Stimulated activated CD4-positive, alpha-beta T cell treated with anti-CD3 and anti-CD28 coated beads, Interleukin-15, amount 100 ng/mL, for 48 hours (primary cell): ENCODE measurements around the gene SNAP25.

Source experiments
- DNase-seq, 2 donors: peaks; one replicate each; pipeline ENCODE4 v3.0.0-alpha.2; 2020; ENCODE audit warnings: low read depth in 2 of 2

SNAP25 gene

DNA sequence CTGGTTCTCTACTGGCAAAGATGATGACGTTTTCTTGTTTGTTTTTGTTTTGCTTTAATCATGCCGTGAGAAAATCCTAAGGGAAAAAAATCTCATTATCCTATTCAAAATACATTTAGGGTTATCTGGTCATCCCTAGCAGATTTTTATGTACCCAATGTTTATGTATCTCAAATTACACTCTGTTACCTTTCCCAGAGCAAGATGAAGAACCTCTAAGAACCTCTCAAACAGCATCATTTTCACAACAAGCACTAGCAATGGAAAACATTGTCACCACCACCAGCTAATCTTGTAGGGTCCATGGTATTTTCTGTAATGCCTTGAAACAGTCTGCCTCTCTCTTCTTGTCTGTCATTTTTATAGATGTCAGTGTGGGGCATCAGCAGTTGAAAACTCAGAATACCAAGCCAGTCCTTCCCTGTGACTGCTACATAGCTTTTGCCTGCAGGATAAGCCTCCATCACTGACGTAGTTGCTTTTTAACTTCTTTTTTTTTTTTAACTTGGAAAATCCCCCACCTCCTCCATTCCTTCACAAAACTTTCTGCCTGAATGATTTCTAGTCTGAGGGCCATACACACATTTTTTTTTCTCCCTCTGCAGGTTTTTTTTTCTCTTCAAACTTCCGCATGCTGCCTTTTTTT is 2.4 kb upstream of the SNAP25 start:
- no peak for DNase-seq

DNA sequence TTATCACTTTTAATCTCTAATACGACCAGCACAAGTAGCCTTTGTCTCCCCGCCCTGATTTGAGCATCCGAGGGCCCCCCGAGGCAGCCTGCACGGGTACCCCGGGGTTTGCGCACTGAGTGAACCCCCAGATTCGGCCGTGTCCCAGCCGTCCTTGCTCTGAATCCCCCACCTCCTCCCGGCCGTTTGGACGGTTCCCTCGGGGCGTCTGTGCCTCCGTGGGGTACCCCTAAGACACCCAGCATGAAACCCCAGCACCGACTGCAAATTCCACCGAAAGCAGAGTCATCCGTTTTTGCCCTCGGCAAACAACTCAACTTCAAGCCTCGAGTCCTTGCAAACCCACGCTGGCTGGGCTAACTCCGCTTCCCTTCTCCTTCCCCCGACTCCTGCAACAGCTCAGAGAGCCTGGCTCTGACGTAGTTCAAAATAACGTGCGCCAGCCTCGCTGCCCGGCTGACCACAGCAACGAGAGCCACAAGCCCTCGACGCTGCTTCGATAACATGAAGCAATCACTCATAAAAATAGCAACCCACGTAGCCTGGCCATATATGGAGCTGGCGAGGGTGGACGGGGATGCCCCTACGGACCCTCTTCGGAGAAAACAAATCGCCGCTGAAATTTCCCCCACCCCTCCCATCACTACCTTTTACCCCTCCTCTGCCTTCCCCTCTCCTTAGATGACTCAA is 764 bp upstream of the SNAP25 start:
- DNase-seq: no peak

DNA sequence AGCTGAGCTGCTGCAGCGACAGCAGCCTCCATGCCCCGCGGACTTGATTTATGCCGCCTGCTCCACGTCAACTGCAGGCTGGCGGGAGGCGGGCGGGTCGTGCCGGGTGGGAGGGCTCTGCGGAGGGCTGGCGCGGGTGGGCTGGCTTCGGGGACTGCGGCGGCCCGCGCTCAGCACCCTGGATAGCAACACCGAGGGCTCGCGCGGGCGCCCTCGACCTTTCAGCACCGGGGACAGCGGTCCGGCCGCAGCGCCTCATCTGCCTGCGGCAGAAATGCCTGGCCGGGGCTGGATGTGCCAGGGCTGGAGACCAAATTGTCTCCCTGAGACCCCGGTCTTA is 792 bp downstream of the SNAP25 start:
- peak in 1 of 2 donors; percentile 40 for DNase-seq

DNA sequence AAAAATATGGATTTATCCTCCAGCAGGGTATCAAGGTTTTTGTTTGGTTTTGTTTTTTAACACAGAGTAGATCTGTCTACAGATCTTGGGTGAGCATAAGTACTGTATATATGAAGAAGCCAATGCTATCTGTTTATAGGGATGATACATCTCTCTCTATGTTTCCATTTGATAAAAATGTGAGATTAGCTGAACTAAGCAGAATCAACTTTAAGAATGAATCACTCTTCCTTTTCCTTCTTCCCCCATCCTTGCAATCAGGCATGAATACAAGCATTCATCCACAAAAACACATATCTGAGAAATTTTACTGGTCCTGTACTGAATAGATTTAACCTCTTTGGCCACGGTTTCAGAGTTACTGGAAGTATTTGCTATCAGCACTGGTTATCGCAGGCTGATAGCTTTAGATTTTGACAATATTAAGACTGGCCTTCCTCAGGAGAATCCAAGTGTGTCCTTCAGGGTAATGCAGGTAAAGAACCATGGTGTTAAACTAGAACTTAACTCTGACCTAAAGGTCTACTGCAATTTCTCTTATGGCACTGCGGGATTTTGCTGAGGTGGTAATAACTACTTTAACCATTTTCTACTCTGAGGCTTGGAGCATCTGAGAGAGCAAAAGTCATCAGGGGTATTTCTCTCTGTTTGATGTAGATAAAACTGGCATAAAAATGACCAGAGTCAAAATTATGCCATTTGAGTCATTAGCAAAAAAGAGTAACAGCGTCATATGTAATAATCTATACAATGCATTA is 1.5 kb downstream of the SNAP25 start:
- DNase-seq: no peak

DNA sequence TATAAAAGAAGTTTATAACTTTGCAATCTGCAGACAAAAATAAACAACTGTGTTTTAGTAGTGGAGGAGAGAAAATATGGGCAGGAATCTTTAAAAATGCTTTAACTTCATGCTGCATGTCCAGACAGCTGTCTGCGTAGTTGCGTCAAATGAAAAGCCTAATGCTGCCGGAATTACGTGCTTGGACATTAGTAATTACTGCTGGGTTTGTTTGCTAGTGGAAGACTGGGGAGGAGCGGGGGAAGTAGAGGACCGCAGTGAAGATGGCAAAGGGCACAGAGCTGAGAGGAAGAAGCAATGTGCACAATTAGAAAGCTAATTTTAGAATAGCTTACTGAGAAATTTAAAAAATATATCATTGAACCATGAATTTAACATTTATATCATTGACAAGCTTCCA is 2.4 kb downstream of the SNAP25 start:
- DNase-seq: no peak

DNA sequence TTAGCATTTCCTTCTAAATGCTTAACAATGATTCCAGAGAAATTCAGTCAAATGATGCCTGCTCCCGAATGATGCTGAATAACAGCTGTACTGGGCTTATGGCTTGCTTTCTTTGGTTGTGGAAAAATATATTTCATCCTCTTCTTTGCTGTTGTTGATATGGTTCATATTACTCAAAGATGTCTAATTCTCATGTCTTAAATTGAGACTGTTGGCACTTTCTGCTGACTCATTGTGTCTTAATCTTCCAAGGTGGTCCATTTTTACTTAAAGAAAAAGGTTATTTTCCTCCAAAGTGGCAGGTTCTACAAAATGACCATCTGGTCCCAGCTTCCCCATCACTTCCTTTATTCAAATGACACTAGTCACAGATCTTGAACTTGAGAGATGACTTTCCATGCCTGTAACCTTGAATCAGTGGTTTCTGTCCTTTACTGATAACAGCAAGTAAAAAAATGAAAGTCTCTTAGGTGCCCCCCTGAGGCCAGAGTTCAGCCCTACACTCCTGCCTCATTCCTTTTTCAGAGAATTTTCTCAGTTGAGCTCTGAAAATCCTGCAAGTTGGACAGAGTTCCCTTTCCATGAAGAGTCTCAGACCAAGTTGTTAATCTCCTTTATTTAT is 6.9 kb downstream of the SNAP25 start:
- no peak for DNase-seq

DNA sequence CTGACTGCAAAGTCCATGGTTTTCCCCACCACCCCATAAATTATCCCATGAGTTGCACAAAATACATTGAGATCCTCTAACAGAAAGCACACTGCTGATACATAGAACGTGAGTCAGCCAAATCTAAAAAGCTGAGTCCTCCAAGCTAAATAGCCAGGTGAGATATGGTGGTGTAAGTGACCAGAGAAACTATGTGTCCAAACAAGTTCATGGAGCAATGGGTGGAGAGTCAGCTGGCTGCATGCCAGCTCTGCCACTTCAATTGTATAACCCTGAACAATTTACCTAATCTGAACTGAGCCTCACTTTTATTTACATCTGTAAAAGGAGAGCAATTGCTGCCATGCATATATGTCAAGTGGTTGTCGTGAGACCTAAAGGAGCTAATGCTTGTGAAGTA is 9.7 kb downstream of the SNAP25 start:
- DNase-seq: no peak

GRCh38 chr20:10231290-10231689 is 12.7 kb downstream of the SNAP25 start:
- DNase-seq: no peak

DNA sequence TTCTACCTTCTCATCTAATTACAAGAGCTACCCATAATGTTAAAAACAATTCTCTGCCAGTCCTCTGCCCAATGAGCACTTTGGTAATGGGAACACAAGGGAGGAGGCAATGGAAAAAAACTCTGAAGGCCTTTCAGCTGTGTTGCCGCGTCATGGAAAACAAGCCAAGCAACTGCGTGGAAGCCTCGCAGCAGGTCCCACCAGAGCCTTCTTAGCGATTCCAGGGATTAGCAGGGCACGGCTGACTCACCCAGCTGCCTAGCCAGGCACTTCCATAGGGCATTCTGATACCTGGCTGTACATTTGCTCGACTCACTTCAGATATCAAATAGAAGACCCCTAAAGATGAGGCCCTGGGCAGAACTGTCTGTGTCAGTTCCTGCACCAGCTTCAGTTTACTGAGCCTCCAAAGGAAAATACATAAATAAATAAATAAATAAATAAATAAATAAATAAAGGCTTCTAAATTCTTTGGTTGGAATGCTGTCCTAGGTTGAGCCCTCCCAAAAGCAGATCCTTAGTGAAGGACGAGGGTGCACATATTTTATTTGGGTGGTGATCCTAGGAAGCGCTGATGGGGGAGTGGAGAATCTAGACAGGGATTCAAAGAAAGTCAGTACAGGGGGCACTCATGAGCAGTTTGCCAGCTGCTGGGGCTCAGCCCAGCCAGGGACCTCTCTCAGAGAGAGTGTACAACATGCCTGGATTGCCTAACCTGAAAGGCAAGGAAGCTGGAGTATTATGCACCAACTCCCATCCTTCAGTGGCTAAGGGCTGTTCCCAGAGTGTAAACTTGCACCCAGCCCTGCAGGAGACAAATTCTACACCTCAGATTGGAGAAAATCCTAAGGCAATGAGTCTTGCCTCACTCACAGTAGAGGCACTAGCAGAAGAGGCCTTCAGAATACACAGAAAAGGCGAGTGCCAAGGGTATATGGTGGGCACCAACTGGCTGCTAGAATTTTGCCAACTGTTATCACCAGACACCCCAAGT is 18.2 kb downstream of the SNAP25 start:
- no peak for DNase-seq

DNA sequence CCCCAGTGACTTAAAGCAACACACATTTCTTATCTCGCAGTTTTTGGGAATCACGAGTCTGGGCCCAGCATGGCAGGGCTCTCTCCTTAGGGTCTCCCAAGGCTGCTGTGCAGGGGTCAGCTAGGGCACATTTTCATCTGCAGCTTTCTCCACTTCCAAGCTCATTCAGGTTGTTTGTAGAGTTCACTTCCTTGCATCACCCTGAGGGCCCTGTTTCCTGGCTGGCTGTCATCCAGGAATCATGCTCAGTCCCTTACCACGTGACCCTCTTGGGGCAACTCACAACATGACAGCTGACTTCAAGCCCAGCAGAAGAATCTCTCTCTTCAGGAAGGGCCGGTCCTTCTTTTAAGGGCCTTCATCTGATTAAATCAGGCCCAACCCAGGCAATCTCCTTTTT is 21.3 kb downstream of the SNAP25 start:
- no peak for DNase-seq

- no peak for DNase-seq
Observed at GRCh38 chr20:10240655-10241054, 22.0 kb downstream of the SNAP25 start.

DNA sequence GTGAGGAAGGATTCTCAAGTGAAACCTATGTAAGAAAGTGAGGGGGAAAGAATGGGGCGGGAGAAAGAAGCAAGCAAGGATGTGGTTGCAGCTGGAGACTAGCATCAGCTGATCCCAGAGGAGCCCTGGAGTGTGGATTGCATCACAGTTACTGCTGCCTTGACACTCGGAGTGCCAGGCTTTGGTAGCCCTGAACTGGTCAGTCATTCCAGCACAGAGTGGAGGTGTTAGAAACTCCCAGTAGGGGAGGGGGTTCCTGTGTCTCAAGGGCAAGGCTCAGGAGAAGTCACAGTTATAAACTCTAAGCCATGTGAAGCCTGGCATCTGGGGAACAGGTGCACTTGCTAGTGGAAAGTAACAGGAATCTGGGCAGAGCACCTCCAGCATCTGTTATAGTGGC is 23.5 kb downstream of the SNAP25 start:
- no peak for DNase-seq

DNA sequence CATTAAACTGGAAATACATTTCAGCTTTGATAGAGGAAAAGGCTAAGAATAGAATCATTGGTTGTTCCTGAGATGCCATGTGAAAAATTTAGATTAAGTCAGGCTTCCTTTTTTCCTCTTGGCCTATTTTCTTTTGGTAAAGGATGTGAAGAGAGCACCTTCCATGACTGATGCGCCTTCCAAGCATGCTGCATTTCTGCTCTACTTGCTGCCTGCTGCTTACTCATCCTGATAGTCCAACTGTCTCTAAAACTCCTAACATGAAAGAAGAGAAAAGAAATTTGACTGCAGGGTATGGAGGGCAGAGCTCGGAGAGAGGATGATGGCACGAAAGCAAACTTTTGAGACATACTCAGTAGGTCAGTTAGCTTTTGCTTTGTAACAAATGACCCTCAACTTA is 28.8 kb downstream of the SNAP25 start:
- DNase-seq: no peak

DNA sequence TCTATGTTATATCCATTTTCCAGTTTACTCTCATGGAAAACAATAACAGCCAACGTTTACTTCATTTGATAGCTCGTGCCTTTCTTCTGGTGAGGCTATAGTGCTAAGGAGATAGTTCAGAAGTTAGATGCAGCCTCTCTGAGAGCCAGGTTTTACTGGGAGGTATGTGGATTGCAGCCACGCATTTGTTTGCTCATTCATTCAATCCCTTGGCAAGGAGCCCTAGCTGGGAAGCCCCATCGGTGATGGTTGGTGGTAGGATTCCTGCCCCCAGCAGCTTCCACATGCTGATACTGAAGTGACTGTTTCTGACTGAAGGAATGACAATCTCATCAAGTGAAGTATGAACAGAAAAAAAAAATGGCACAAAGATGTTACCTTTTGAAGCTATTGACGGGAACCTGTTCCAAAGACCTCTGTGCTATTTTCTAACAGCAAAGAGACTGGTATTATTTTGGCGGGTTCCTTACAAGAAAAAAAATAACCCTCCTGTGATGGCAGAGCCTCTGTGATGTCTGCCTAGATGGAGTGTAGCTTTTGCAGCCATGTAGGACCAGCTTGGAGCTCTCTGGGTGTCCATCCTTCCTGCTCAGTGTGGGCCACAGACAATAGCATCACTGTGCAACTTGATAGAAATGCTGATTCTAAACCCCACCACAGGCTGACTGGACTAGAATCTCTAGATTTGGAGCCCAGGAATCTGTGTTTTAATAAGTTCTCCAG is 30.6 kb downstream of the SNAP25 start:
- no peak for DNase-seq

- DNase-seq: no peak
Observed at GRCh38 chr20:10249822-10250221, 31.2 kb downstream of the SNAP25 start.

- no peak for DNase-seq
Observed at GRCh38 chr20:10250902-10251301, 32.3 kb downstream of the SNAP25 start.

- no peak for DNase-seq
Observed at GRCh38 chr20:10253780-10254179, 35.1 kb downstream of the SNAP25 start.

DNA sequence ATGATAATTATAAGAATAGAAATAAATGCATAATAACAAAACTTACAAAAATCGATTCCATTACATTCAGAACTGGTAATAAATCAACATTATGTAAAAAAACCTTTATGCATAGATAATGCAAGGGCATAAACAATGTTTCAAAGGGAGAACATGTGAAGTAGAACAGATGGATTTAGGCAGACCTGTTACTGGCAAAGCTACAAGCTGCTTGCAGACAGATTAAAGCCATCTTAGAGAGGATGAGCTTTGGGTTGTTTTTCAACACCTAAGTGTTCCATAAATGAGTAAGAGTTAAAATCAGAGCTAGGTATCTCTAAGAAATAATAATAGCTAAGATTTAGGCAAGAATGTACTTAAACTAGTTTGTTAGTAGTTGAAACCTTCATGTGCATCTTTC is 37.2 kb downstream of the SNAP25 start:
- no peak for DNase-seq

DNA sequence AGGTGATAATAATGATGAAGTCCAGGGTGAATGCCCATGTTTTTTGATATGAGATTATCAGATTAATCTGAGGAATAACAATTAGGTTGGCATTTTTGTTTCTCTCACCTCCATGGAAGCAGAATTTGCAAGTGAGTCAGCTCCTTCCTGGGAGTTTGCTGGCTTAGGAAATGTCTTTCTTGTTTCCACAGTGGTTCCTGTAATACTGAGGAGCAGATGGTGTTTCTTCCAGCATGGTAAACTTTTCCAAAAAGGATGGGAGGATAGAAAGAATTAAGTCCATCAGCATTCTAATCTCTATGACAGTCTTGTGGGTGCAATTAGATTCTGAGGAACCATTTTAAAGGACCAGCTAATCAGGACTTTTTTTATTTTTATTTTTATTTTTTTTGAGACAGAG is 40.5 kb downstream of the SNAP25 start:
- DNase-seq: no peak

DNA sequence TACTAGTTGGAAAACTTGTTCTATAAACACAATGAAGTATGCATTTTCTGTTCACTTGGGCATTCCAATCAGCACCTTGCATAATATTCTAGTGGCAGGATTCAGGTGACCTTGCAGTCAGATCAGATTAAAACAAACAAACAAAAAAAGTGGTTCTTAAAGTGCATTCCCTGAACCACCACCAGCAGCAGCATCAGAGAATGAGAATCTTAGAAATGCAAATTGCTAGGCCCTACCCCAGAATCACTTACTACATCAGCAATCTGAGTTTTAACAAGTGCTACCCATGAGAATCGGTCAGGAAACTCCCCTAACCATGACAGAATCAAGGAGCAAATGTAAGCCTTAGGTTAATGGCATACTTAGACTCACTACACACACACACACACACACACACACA is 41.7 kb downstream of the SNAP25 start:
- DNase-seq: no peak

GRCh38 chr20:10261702-10262101 is 43.1 kb downstream of the SNAP25 start:
- no peak for DNase-seq
